Stomach (tissue), 9 donors: ENCODE data around the gene LAG3. TPM values are rescaled to one million over a fixed set of nuclear protein-coding genes. Genes with fewer than 3 reads are reported as not detected.

Experiments used
- DNase-seq, 2 donors: peaks; one replicate each; pipeline versions ENCODE4 v3.0.0 to v3.0.0-alpha.2; 2013 to 2019
- H3K27ac ChIP-seq, 5 donors: fragments of 200-600 bp in 4 of 5; sonication (generic) in 4 of 5; one replicate each; pipeline ENCODE4 v1.5.1; 2013 to 2019; ENCODE audit warnings: mild to moderate bottlenecking in 1 of 5, moderate library complexity in 1 of 5
- H3K27me3 ChIP-seq, 3 donors: fragments of 200-600 bp; sonication (generic); one replicate each; pipeline ENCODE4 v1.5.1; 2017 to 2019; ENCODE audit warnings: mixed run types in 1 of 3
- H3K36me3 ChIP-seq, 4 donors: fragments of 200-600 bp; sonication (generic); 1 replicate in 3 of 4; 2 replicates in 1 of 4; pipeline ENCODE4 v1.5.1; 2016 to 2019
- H3K4me1 ChIP-seq, 4 donors: fragments of 200-600 bp; sonication (generic); one replicate each; pipeline ENCODE4 v1.5.1; 2016 to 2019
- H3K4me3 ChIP-seq, 4 donors: fragments of 200-600 bp; sonication (generic) in 3 of 4; one replicate each; pipeline ENCODE4 v1.5.1; 2016 to 2019; ENCODE audit warnings: mild to moderate bottlenecking in 1 of 4
- H3K9me3 ChIP-seq, 4 donors: fragments of 200-600 bp; sonication (generic); one replicate each; pipeline ENCODE4 v1.5.1; 2016 to 2019
- CTCF ChIP-seq, 7 experiments: fragments of 450-650 bp in 4 of 7; fragments of 200-600 bp in 3 of 7; sonication (generic) in 3 of 7; IDR thresholded peaks; one replicate each; pipeline ENCODE4 v1.5.1; 2016 to 2019; ENCODE audit warnings: antibody characterized with exemption in 7 of 7, control low read depth in 2 of 7, mild to moderate bottlenecking in 1 of 7
- EP300 ChIP-seq: sonication (generic); formaldehyde crosslinking; IDR thresholded peaks from one replicate; pipeline ENCODE4 v1.6.1; 2017; ENCODE audit warnings: antibody characterized with exemption
- POLR2A ChIP-seq, 4 donors: fragments of 450-650 bp; IDR thresholded peaks; one replicate each; pipeline ENCODE4 v1.6.1; 2016; ENCODE audit warnings: antibody characterized with exemption in 4 of 4, control low read depth in 2 of 4, mild to moderate bottlenecking in 1 of 4, moderate library complexity in 1 of 4
- POLR2AphosphoS5 ChIP-seq, 3 donors: sonication (generic); formaldehyde crosslinking; IDR thresholded peaks; one replicate each; pipeline ENCODE4 v1.6.1; 2016; ENCODE audit warnings: antibody characterized with exemption in 3 of 3
- WGBS, 5 donors: extraction: QIAGEN DNeasy Blood & Tissue Kit in 3 of 5; methylation state at CpG; one replicate each; pipeline versions ENCODE4 v1.1.5 to v1.1.7; 2013 to 2018; 5-methylcytosine and 5-hydroxymethylcytosine counted together
- intact Hi-C: fragments of 100-400 bp; cut with DNase I; formaldehyde crosslinking; loops from one replicate; pipeline ENCODE4 v1.15.1; 2023; ENCODE audit warnings: low total_unique reads
- polyA plus RNA-seq, 3 donors: library from polyadenylated mRNA; stranded (reverse); fragments of 200-250 nt; gene quantifications; one replicate each; pipeline ENCODE4 v1.2.3, GENCODE V29; 2013
- total RNA-seq, 5 donors: library from RNA; depleted of rRNA; stranded (reverse); fragments of >200 nt; gene quantifications; one replicate each; pipeline versions ENCODE4 v1.1.0 to v1.2.3, GENCODE V29; 2014 to 2016
- donor health status: healthy with polysubstance abuse.
- donor health status: Bipolar disorder and iron deficiency.
- donor health status: healthy.

Gene LAG3
- total and polyA plus RNA-seq, 8 donors: 0.25 to 2.3 (median 1.4) TPM; not detected in 3

- intact Hi-C loops: no loop called here
- Histone ChIP-seq H3K27me3 (no peaks in the 10 kb centered on the region), H3K9me3 (no peaks in the 10 kb centered on the region), H3K4me3 (peak overlapping the region; percentile 84 to 98 (median 88)), H3K36me3 (peaks cover 49 to 53% (median 52%) of the 10 kb centered on the region in 4 donors), H3K27ac (peak overlapping the region in 4 of 5 donors; percentile 96 to 100 (median 98)), H3K4me1 (peaks cover 8 to 31% (median 23%) of the 10 kb centered on the region in 4 donors)
- TF ChIP-seq POLR2A (IDR thresholded peaks at IDR 0.05) (no peak), EP300 (no peak), POLR2AphosphoS5 (IDR thresholded peaks at IDR 0.05) (no peak), CTCF (IDR thresholded peaks at IDR 0.05) (no peak)
- WGBS, 5 donors: 64 to 79% (median 72%) methylated on average over 5 to 7 of the region's 7 CpGs
- peak in 1 of 2 donors; percentile 35 for DNase-seq
These were observed 20.6 kb upstream of the LAG3 start for GRCh38 chr12:6751767-6752166.

- no peaks in the 10 kb centered on the region for H3K27me3 ChIP-seq
- peak overlapping the region; percentile 96 to 100 (median 98) for H3K27ac ChIP-seq
- WGBS, 5 donors: 3 to 5% (median 4%) methylated on average over 18 to 24 of the region's 24 CpGs
- no peaks in the 10 kb centered on the region for H3K9me3 ChIP-seq
- H3K36me3 ChIP-seq: peaks cover 44 to 47% (median 46%) of the 10 kb centered on the region in 4 donors
- TF ChIP-seq POLR2AphosphoS5 (IDR thresholded peaks at IDR 0.05) (no peak), EP300 (no peak), CTCF (IDR thresholded peaks at IDR 0.05) (no peak), POLR2A (IDR thresholded peaks at IDR 0.05) (no peak)
- H3K4me3 ChIP-seq: peak overlapping the region; percentile 84 to 98 (median 88)
- DNase-seq: peak in 1 of 2 donors; percentile 81
- intact Hi-C loops: no loop called here
- H3K4me1 ChIP-seq: peaks cover 8 to 37% (median 28%) of the 10 kb centered on the region in 4 donors
These were observed 20.0 kb upstream of the LAG3 start for GRCh38 chr12:6752167-6752920.

GRCh38 chr12:6752921-6753771 lies 19.2 kb upstream of the LAG3 start, which contains the start of gene MLF2:
Gene MLF2 (minus strand): TSS chr12:6753141. CDS start chr12:6752334, 807 bp downstream.
- H3K4me1 ChIP-seq: peaks cover 8 to 41% (median 29%) of the 10 kb centered on the region in 4 donors
- intact Hi-C loops: no loop called here
- DNase-seq: peak; percentile 98 to 99
- 0 to 1% (median 1%) methylated on average over 32 to 62 of the region's 62 CpGs for WGBS, 5 donors
- H3K27me3 ChIP-seq: no peaks in the 10 kb centered on the region
- peaks cover 36 to 39% (median 38%) of the 10 kb centered on the region in 4 donors for H3K36me3 ChIP-seq
- no peaks in the 10 kb centered on the region for H3K9me3 ChIP-seq
- H3K27ac ChIP-seq: peak within 1 kb of the TSS; percentile 96 to 100 (median 98)
- TF ChIP-seq CTCF (IDR thresholded peaks at IDR 0.05) (peak in 5 of 7 experiments; percentile 78 to 99 (median 96)), POLR2AphosphoS5 (IDR thresholded peaks at IDR 0.05) (peak; percentile 89 to 99 (median 97)), POLR2A (IDR thresholded peaks at IDR 0.05) (peak in 2 of 4 donors; percentile 74 to 87), EP300 (no peak)
- peak within 1 kb of the TSS; percentile 84 to 98 (median 88) for H3K4me3 ChIP-seq

GRCh38 chr12:6753772-6754356 lies 18.5 kb upstream of the LAG3 start:
- intact Hi-C loops: no loop called here
- WGBS, 5 donors: 0 to 2% (median 1%) methylated on average over 5 to 7 of the region's 7 CpGs
- peak in 1 of 7 experiments; percentile 95 for TF ChIP-seq CTCF (IDR thresholded peaks at IDR 0.05)
- no peak for TF ChIP-seq POLR2A (IDR thresholded peaks at IDR 0.05)
- TF ChIP-seq POLR2AphosphoS5 (IDR thresholded peaks at IDR 0.05): no peak
- TF ChIP-seq EP300: no peak
- H3K36me3 ChIP-seq: peaks cover 29 to 32% (median 31%) of the 10 kb centered on the region in 4 donors
- H3K4me1 ChIP-seq: peaks cover 8 to 41% (median 29%) of the 10 kb centered on the region in 4 donors
- DNase-seq: no peak
- no peaks in the 10 kb centered on the region for H3K9me3 ChIP-seq
- no peaks in the 10 kb centered on the region for H3K27me3 ChIP-seq
- peak overlapping the region; percentile 96 to 100 (median 98) for H3K27ac ChIP-seq
- peak overlapping the region in 3 of 4 donors; percentile 84 to 98 (median 87) for H3K4me3 ChIP-seq
